Mesenteric fat pad (tissue), 1 donor: ENCODE results near the gene DCX. TPM values are rescaled to one million over a fixed set of nuclear protein-coding genes. Genes with fewer than 3 reads are reported as not detected.

Source experiments
- DNase-seq: peaks from one replicate; pipeline ENCODE4 v3.0.0-alpha.2; 2020; ENCODE audit warnings: low spot score
- total RNA-seq: library from RNA; stranded (reverse); fragmentation: NEBNext Ultra II Directional; extraction: Animal tissue kit (Norgen Biotek cat#: 25700); gene quantifications from one replicate; pipeline ENCODE4 v1.2.1, GENCODE V29; 2021
- donor health status: DM: yes; HTN: yes; CAD: no.

DCX gene
- total RNA-seq, 1 donor from 2014 or later: not detected

DNA sequence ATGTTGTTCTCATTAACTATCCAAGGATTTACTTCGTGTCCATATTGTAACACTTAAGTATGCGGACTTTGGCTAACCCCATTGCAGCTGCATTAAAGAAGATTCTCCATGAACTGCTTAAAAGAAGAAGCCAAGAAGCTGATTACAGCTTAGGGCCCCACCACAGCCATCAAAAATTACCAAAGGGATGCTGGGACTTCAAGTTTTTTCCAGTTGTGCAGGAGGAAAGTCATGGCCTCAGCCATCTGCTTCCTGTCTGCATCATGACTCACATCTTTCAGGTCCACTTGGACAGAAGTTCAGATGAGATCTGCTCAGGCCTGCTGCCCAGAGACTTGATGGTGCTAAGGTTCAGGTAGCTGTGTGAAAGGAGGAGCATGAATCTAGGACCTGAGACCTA, 102.9 kb downstream of the DCX start:
- DNase-seq: no peak

DNA sequence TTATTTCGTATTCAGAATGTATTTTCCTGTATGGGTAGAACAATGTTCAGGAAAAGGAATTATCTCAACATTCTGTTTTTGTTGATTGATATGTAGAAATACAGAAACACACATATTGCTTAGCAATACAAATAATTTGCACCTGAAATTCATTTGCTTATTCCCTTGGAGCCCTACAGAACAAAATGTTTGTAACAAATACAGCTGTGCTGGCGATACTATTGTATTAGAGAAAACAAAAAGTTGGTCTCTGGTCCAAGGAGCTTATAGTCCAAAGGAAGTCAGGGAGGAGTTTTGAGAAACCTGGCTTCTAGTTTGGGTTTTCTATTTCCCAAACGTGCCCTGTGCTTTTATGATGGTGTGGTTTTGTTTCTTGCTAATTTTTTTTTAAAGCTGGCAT, 104.0 kb downstream of the DCX start:
- no peak for DNase-seq

DNA sequence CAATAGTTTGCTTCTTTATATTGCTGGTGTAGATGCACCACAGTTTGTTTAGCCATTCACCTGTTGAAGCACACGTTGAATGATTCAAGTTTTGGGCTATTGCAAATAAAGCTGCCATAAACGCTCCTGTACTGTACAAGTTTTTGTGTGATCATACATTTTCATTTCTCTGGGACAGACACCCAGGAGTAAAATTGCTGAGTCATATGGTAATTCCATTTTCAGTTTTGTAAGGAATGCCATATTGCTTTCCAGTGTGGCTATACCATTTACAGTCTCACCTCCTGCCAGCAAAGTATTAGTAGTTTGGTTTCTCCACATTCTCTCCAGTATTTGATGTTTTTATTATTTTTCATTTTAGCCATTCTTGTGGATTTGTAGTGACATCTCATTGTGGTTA, 109.7 kb downstream of the DCX start:
- DNase-seq: no peak

GRCh38 chrX:111288841-111289240, 123.2 kb downstream of the DCX start:
- DNase-seq: no peak

DNA sequence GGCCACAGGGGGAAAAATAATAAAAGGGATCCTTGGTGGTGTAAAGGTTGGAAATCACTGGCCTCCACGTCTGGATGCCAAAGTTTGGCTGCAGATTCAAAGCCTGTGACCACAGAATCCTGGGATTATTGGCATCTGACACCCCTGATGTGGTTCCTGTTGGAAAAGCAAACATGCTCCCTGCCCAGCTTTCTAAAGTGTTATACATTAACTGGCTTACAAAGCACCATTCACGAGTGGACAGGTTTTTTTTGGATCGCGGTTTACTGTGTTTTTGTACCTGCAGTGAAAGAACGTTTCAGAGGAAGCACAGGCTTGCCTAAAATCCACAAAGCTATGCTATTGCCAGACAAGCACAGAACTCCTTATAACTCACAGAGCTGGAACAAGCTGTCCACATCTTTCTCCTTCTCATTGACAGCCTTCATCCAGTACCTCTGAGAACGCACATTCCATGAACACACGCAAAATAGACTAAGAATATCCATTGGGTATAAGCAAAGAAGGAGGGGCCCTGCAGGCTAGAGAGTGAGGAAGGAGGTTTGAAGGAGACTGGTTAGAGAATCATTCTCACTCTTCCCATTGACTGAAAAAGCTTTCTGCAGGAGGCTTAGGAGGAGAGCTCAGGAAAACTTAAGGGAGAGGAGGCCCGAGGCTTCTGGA, 127.2 kb downstream of the DCX start:
- no peak for DNase-seq

DNA sequence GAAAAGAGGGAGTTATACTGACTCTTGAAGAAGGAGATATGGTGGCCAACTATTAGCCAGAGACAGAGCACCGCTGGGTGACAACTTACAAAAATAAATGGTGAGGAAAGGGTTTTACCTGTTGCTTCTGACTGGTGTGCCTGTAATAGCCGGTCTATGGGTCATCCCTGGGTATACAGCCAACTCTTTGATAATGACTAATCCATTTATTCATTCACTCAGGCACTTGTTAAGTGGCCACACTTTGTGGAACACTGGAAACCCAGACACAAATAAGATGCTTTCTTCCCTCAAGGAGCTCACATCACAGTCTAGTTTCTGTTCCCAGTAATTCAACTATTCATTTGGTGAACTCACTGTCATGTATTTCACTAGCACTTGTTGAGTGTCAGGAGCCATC, 128.5 kb downstream of the DCX start:
- DNase-seq: no peak

GRCh38 chrX:111282991-111283390, 129.0 kb downstream of the DCX start:
- DNase-seq: no peak

DNA sequence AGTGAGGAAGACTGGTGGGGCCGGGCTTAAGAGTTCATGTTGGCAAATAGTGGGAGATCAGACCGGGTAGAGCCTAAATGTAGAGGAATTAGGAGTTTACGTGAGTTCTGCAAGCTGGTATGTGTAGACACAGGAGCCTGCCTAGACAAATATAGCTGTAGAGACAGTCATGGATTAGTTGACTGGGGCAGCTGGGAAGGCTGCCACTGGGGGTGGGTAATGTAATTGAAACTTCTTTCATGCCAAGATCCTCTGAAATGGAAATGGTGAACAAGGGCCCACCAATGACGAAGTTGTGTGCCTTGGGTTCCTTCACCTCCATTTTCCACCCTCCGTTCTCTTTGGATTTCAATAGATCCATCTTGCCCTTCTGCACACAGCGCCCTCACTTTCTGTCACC, 129.9 kb downstream of the DCX start:
- no peak for DNase-seq

GRCh38 chrX:111270339-111270738, 141.7 kb downstream of the DCX start, which contains the start of gene CAPN6:
Gene CAPN6 (minus strand): TSS chrX:111270483. CDS start chrX:111263936, 6,547 bp downstream.
- no peak for DNase-seq

GRCh38 chrX:111268506-111268905, 143.5 kb downstream of the DCX start:
- no peak for DNase-seq

DNA sequence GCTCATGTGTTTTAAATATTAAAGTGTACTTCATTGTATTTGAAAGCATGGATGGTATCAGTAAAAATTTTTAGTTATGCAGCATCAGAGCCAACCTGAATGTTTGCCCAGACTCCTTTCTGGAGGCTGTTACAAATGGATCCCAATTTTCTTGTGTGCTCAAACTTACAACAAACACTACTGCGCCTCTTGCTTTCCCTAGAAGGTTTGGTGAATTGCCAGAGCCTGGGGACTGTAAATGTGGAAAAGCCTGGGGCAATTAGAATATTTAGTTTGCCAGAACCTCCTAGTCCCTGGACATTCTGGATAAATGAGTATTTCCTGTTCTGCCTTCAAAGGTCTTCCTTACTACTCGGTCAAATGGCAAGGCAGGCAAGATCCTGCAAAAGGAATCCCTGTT, 146.5 kb downstream of the DCX start:
- DNase-seq: no peak

DNA sequence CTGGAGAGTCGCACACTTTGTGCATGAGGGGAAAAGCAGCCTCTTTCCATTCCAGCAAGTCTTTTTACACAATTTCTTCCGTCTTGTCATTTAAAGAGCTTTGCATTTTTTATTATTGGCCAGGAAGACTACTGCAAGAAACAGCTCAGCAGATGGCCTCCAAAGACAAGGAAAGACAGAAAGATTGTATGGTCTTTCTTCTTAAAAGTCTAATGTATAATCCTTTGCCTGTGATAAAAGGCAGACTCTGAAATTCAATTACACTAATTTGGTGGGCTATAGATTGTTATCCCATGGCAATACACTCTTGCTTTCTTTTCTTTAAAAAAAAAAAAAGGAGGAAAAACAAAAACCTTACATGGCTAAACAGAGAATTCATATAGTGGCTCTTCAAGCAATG, 147.6 kb downstream of the DCX start:
- no peak for DNase-seq

DNA sequence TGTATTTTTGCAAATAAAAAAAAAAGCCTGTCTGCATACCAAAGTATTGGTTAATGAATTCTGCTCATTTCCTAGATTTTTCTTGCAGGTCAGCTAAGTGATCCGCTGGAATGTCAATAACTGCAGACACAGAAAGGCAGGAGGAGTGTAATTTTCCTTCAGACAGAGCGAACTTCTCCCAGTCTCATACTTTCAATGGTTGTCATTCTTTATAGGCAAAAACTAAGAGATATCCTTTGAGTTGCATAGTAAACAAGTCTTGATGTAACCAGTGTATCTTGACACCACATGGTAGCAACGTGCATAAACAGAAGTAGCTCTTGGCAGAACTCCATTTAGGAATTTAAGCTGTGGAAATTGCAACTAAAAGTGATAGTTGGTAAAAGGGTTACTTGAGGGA, 149.9 kb downstream of the DCX start:
- no peak for DNase-seq

- no peak for DNase-seq
These were observed 151.5 kb downstream of the DCX start for GRCh38 chrX:111260451-111260850.

DNA sequence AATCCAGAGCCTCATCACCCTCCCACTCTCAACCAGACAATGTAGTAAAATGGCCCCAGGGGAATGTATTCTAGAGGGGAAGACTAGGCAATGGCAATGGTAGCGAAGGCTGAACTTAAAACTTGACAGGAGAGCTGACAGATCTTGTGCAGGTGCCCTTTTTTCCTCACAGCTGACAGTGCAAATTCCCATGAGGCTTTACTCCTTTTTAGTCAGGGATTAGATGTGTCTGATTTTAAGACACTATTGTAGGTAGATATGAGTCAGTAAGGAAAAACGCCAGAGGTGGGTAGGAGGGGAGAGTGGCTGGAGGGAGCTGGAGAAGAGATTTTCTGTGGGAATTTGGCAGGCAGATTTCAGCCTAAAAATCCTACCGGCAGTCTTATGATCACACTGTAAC, 152.4 kb downstream of the DCX start:
- DNase-seq: no peak

- DNase-seq: no peak
These were observed 154.3 kb downstream of the DCX start for GRCh38 chrX:111257733-111258132.

DNA sequence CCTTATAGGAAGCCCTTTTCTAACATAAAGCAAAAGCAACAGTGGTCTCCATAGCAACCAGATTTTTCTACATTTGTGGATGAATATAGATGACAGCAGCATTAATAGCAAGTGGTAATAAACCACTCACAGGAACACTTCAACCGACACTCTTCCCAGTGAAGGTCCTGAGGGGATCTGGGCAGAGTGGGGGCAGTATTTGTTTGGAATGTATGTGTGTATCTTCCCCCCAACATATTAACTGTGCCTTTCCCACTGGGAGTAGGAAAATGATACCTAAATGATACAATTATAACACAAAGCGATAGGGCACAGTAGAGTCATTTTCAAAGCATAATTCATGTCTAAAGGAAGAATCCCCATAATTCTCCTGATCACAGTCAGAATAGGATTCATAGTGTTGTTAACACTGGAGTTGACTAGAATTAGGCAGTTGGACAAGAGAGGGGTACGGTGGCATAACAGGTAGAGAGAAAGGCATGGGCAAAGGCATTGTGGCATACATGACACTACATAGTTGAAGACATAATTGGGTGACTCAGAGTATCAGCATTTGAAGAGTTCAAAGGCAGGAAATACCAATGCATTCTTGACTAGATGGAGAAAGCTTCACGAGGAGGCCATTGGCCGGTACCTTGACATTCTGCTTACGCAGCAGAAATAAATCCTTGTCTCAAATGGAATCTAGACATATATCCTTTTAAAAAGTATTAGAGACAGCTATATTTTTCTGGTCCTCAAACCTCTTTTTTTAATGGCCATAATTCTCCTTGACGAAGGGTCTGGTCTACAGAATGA, 156.9 kb downstream of the DCX start:
- no peak for DNase-seq

- DNase-seq: no peak
These were observed 167.7 kb downstream of the DCX start for GRCh38 chrX:111244235-111244750.
